IMR-90 (cell line): ENCODE data around the gene PTAR1. TPM values are rescaled to one million over a fixed set of nuclear protein-coding genes. Genes with fewer than 3 reads are reported as not detected.

Experiments
- ATAC-seq: fragments of 200-7000 bp; cut with Tn5 transposase; 2 replicates; pipeline ENCODE4 v1.9.1; 2020; ENCODE audit warnings: low read depth, mild to moderate bottlenecking, moderate library complexity
- BruUV-seq: library from RNA; stranded (reverse); fragments of 400-500 nt; replicated peaks from 2 replicates; lab custom pipeline; 2021; lab: Mats Ljungman, UMichigan
- CTCF ChIA-PET: fragments of 300-600 bp; formaldehyde crosslinking; extraction: SDS; loops from one replicate; lab custom pipeline; 2021; ENCODE audit warnings: antibody characterized with exemption; lab: Yijun Ruan, JAX
- POLR2A ChIA-PET: fragments of 300-600 bp; sonication (Branson Sonifier 250); formaldehyde crosslinking; loops from one replicate; lab custom pipeline; 2022; ENCODE audit warnings: antibody characterized with exemption; ENCODE audit not compliant: unreplicated experiment; lab: Charles Lee
- DNase-seq: peaks from one replicate; pipeline ENCODE4 v3.0.0; 2013
- H2AFZ ChIP-seq: replicated peaks from 2 replicates; pipeline ENCODE3; 2013; ENCODE audit warnings: low read length, mild to moderate bottlenecking; ENCODE audit not compliant: poor library complexity
- H2AK5ac ChIP-seq: 2 replicates; pipeline ENCODE4 v1.6.1; 2013; ENCODE audit warnings: low read depth, low read length, inconsistent platforms
- H2AK9ac ChIP-seq: replicated peaks from 2 replicates; pipeline ENCODE3; 2013; ENCODE audit warnings: mild to moderate bottlenecking, low read depth, low read length, moderate library complexity; ENCODE audit not compliant: poor library complexity
- H2BK120ac ChIP-seq: 2 replicates; pipeline ENCODE4 v1.6.1; 2013; ENCODE audit warnings: low read depth, low read length, inconsistent platforms
- H2BK15ac ChIP-seq: 3 replicates; pipeline ENCODE4 v1.6.1; 2013; ENCODE audit warnings: low read depth, low read length, inconsistent platforms
- H2BK20ac ChIP-seq: 2 replicates; pipeline ENCODE4 v1.6.1; 2013; ENCODE audit warnings: low read depth, mild to moderate bottlenecking, inconsistent platforms, low read length, moderate library complexity
- H2BK5ac ChIP-seq: 2 replicates; pipeline ENCODE4 v1.6.1; 2013; ENCODE audit warnings: mild to moderate bottlenecking, low read depth, low read length, inconsistent platforms; ENCODE audit not compliant: poor library complexity, severe bottlenecking
- H3K14ac ChIP-seq: replicated peaks from 2 replicates; pipeline ENCODE4 v1.6.1; 2013; ENCODE audit warnings: low read depth, low read length, inconsistent platforms
- H3K18ac ChIP-seq: 2 replicates; pipeline ENCODE4 v1.6.1; 2013; ENCODE audit warnings: low read depth, low read length, control low read depth
- H3K23ac ChIP-seq: 2 replicates; pipeline ENCODE4 v1.6.1; 2013; ENCODE audit warnings: low read depth, low read length, inconsistent platforms
- H3K27ac ChIP-seq: 2 replicates; pipeline ENCODE4 v1.5.1; 2013; ENCODE audit warnings: mild to moderate bottlenecking, control low read depth, low read length; ENCODE audit not compliant: insufficient read depth
- H3K27me3 ChIP-seq: 2 replicates; pipeline ENCODE4 v1.6.1; 2013; ENCODE audit warnings: low read length; ENCODE audit not compliant: control insufficient read depth, insufficient read depth
- H3K36me3 ChIP-seq: 2 replicates; pipeline ENCODE4 v1.6.1; 2013; ENCODE audit warnings: low read length, mixed read lengths; ENCODE audit not compliant: control insufficient read depth, insufficient read depth
- H3K4ac ChIP-seq: 2 replicates; pipeline ENCODE4 v1.6.1; 2013; ENCODE audit warnings: low read depth, low read length, inconsistent platforms
- H3K4me1 ChIP-seq: 2 replicates; pipeline ENCODE4 v1.6.1; 2013; ENCODE audit warnings: low read length, mixed read lengths; ENCODE audit not compliant: control insufficient read depth, insufficient read depth
- H3K4me2 ChIP-seq: 2 replicates; pipeline ENCODE4 v1.6.1; 2013; ENCODE audit warnings: low read depth, mild to moderate bottlenecking, control low read depth, low read length, moderate library complexity
- H3K4me3 ChIP-seq: 2 replicates; pipeline ENCODE4 v1.5.1; 2013; ENCODE audit warnings: low read depth, mild to moderate bottlenecking, control low read depth, low read length, moderate library complexity; ENCODE audit not compliant: insufficient read depth
- H3K56ac ChIP-seq: 2 replicates; pipeline ENCODE4 v1.6.1; 2013; ENCODE audit warnings: low read length, inconsistent platforms; ENCODE audit not compliant: insufficient read depth; ENCODE audit errors: extremely low read depth
- H3K79me1 ChIP-seq, 2 experiments: 2 replicates each; pipeline ENCODE4 v1.6.1; 2013; ENCODE audit warnings: low read length in 2 of 2, inconsistent platforms in 1 of 2, low read depth in 1 of 2
- H3K9ac ChIP-seq: 2 replicates; pipeline ENCODE4 v1.6.1; 2013; ENCODE audit warnings: low read depth, low read length, control low read depth
- H3K9me1 ChIP-seq: 2 replicates; pipeline ENCODE4 v1.6.1; 2013; ENCODE audit warnings: low read length, inconsistent platforms; ENCODE audit not compliant: insufficient read depth
- H3K9me3 ChIP-seq: 2 replicates; pipeline ENCODE4 v1.6.1; 2013; ENCODE audit warnings: low read length; ENCODE audit not compliant: control insufficient read depth, insufficient read depth
- H4K20me1 ChIP-seq: 2 replicates; pipeline ENCODE4 v1.6.1; 2013; ENCODE audit warnings: low read length, inconsistent platforms; ENCODE audit not compliant: insufficient read depth
- H4K5ac ChIP-seq: 2 replicates; pipeline ENCODE4 v1.6.1; 2013; ENCODE audit warnings: mild to moderate bottlenecking, low read depth, low read length, control low read depth
- H4K8ac ChIP-seq, 2 experiments: 2 replicates each; pipeline ENCODE4 v1.6.1; 2013; ENCODE audit warnings: low read depth in 2 of 2, low read length in 2 of 2, control low read depth in 1 of 2, inconsistent platforms in 1 of 2
- H4K91ac ChIP-seq: 2 replicates; pipeline ENCODE4 v1.6.1; 2013; ENCODE audit warnings: low read depth, low read length, inconsistent platforms; ENCODE audit not compliant: insufficient read depth
- BHLHE40 ChIP-seq: fragments of 150-350 bp; IDR thresholded peaks from 2 replicates; pipeline ENCODE4 v1.6.1; 2016; ENCODE audit warnings: mild to moderate bottlenecking, low read depth, low read length
- CEBPB ChIP-seq: IDR thresholded peaks from 2 replicates; pipeline ENCODE4 v1.6.1; 2012; ENCODE audit warnings: low read depth, low read length, improper control_type of control experiment
- CHD1 ChIP-seq: IDR thresholded peaks from 2 replicates; pipeline ENCODE4 v1.6.1; 2012; ENCODE audit warnings: low read depth, low read length, improper control_type of control experiment
- FOS ChIP-seq: fragments of 150-350 bp; IDR thresholded peaks from 2 replicates; pipeline ENCODE4 v1.6.1; 2016; ENCODE audit warnings: low read depth, low read length
- MAFK ChIP-seq: IDR thresholded peaks from 2 replicates; pipeline ENCODE4 v1.6.1; 2012; ENCODE audit warnings: low read depth, low read length, improper control_type of control experiment
- MXI1 ChIP-seq: IDR thresholded peaks from 2 replicates; pipeline ENCODE4 v1.6.1; 2012; ENCODE audit warnings: low read depth, mild to moderate bottlenecking, low read length, moderate library complexity, borderline replicate concordance
- RCOR1 ChIP-seq: IDR thresholded peaks from 2 replicates; pipeline ENCODE4 v1.6.1; 2012; ENCODE audit warnings: mild to moderate bottlenecking, low read length, improper control_type of control experiment; ENCODE audit not compliant: insufficient replicate concordance
- SMC3 ChIP-seq: fragments of 150-350 bp; IDR thresholded peaks from 2 replicates; pipeline ENCODE4 v1.6.1; 2016; ENCODE audit warnings: low read depth, mild to moderate bottlenecking, antibody characterized with exemption, low read length, moderate library complexity
- WGBS, 2 experiments: methylation state at CpG; one replicate each; pipeline versions ENCODE4 v1.1.5 to v1.1.7; 2013; ENCODE audit warnings: missing lambda C conversion rate in 2 of 2; ENCODE audit not compliant: insufficient read length in 1 of 2; ENCODE audit errors: extremely low coverage in 2 of 2; 5-methylcytosine and 5-hydroxymethylcytosine counted together
- dilution Hi-C: fragments of 300-500 bp; cut with HindIII; formaldehyde crosslinking; loops from one replicate; pipeline ENCODE4 v1.14.3; 2018; ENCODE audit warnings: low sequenced_read_pairs; ENCODE audit not compliant: unreplicated experiment
- in situ Hi-C: fragments of 300-500 bp; cut with MboI; formaldehyde crosslinking; loops from 3 replicates; pipeline ENCODE4 v1.14.3; 2019; ENCODE audit warnings: low sequenced_read_pairs, inconsistent platforms, mixed read lengths
- intact Hi-C: fragments of 100-400 bp; cut with micrococcal nuclease; formaldehyde crosslinking; loops from 2 replicates; pipeline ENCODE4 v1.10.0; 2022
- polyA plus RNA-seq, 3 experiments: library from polyadenylated mRNA; depleted of rRNA; stranded (reverse); fragments of >200 nt; gene quantifications; 2 replicates each; pipeline ENCODE4 v1.2.3, GENCODE V29; 2012; ENCODE audit warnings: low replicate concordance in 1 of 3
- total RNA-seq: library from RNA; depleted of rRNA; stranded (reverse); fragments of >200 nt; gene quantifications from 2 replicates; pipeline ENCODE4 v1.2.3, GENCODE V29; 2012
- TF ChIP-seq, protein P1 (sequence below): fragments of 150-350 bp; IDR thresholded peaks from 2 replicates; pipeline ENCODE4 v1.6.1; 2017; ENCODE audit warnings: mild to moderate bottlenecking, antibody characterized with exemption, low read length, low read depth

The PTAR1 gene
- total and polyA plus RNA-seq, 2 of the 4 experiments (the other 2 are of a cell fraction), result 10.6 to 110 TPM

GRCh38 chr9:69805962-69806515 lies 46.2 kb upstream of the PTAR1 start:
- Histone ChIP-seq H4K20me1 (no peaks in the 10 kb centered on the region), H2BK15ac (no peak overlapping the region), H3K14ac (no peak overlapping the region), H3K4ac (no peak overlapping the region), H3K9ac (no peak overlapping the region), H2BK5ac (no peak overlapping the region), H3K36me3 (no peaks in the 10 kb centered on the region), H4K8ac (no peak overlapping the region), H3K9me1 (no peaks in the 10 kb centered on the region), H3K56ac (no peak overlapping the region), H2BK120ac (no peak overlapping the region), H2BK20ac (no peak overlapping the region), H3K4me2 (no peak overlapping the region), H3K23ac (no peak overlapping the region), H4K91ac (no peak overlapping the region), H3K27me3 (peaks cover 5% of the 10 kb centered on the region), H2AFZ (no peak overlapping the region), H3K18ac (no peak overlapping the region), H3K4me3 (no peak overlapping the region), H2AK9ac (no peak overlapping the region), H4K5ac (no peak overlapping the region), H3K27ac (no peak overlapping the region), H3K79me1 (no peaks in the 10 kb centered on the region), H3K9me3 (no peaks in the 10 kb centered on the region), H3K4me1 (no peaks in the 10 kb centered on the region), H2AK5ac (no peak overlapping the region)
- BruUV-seq, result no TSS peak
- CTCF ChIA-PET, result interaction anchor here (0.6 kb wide), 1 partner anchor 16 kb away, joined by 3 read pairs; no protein-coding TSS in a partner anchor
- in situ Hi-C loops, result loop anchor here (5.0 kb wide), 1 partner anchor 39 kb away; no protein-coding TSS in a partner anchor
- DNase-seq (no peak), ATAC-seq (no peak)
- 50% methylated on average over 1 of the region's 3 CpGs; no CpG with 5 or more reads in 1 of the 2 experiments for WGBS, 2 experiments
- POLR2A ChIA-PET, result no interaction called here
- dilution Hi-C loops, result no loop called here
- TF ChIP-seq CHD1, result no peak
- TF ChIP-seq BHLHE40, result no peak
- TF ChIP-seq, protein P1, sequence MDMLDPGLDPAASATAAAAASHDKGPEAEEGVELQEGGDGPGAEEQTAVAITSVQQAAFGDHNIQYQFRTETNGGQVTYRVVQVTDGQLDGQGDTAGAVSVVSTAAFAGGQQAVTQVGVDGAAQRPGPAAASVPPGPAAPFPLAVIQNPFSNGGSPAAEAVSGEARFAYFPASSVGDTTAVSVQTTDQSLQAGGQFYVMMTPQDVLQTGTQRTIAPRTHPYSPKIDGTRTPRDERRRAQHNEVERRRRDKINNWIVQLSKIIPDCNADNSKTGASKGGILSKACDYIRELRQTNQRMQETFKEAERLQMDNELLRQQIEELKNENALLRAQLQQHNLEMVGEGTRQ, result no peak
- TF ChIP-seq MXI1, result no peak
- TF ChIP-seq SMC3, result no peak
- no peak for TF ChIP-seq MAFK
- no peak for TF ChIP-seq CEBPB
- no peak for TF ChIP-seq RCOR1
- TF ChIP-seq FOS, result no peak
- intact Hi-C loops, result loop anchor here (5.0 kb wide), 1 partner anchor 111 kb away; no protein-coding TSS in a partner anchor
